GM21381 (cell line): ENCODE data around the gene TMEM255B.

Experiments used
- ATAC-seq: cut with Tn5 transposase; IDR thresholded peaks from one replicate; pipeline ENCODE4 v1.9.1; 2021; ENCODE audit warnings: mild to moderate bottlenecking, moderate library complexity; ENCODE audit not compliant: unreplicated experiment

Gene TMEM255B

DNA sequence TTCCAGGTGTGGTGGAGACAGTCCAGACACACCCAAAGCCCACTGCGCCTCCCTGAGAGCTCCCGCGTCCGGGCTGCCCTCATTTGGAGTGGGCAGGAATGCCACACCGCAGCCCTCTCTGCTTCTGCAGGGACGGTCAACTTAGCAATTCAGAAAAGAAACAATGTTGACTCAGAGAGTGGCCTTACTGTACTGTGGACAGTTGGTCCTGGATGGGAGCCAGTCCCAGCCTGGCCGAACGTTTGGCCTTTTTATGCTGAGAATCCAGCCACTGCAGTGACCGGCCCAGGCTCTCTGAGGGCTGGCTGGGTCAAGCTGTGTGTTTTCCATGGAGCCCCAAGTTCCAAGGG is 97.7 kb downstream of the TMEM255B start:
- no peak for ATAC-seq

GRCh38 chr13:113857531-113858195 is 98.6 kb downstream of the TMEM255B start:
- no peak for ATAC-seq

- ATAC-seq = no peak
Measured at GRCh38 chr13:113859311-113860050, 100.5 kb downstream of the TMEM255B start.

DNA sequence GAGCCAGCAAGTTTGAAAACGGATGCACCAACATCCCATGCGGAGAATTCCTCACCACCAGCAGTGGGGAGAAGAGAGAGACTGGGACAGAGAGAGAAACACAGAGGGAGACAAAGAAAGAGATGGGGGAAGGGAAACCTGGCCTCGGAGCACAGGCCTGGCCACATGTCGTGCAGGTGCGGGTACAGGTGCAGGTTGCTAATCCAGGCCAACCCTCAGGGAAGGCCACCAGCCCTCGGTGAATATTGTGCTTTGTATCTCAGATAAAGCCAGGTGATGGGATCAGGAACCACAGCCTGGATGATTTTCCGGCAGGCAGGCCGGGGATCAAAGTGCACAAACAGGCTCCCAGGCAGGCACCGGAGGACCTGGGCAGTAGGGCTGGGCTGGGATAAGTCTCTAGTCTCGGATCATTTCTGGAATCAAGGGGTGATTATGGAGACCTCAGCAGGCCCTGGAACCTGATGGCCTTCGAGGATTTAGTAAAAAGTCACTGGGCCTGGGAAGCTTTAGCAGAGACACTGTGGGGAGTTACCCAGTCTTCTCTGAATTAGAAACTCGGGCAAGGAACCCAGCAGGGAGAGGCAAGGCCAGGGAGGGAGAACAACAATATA is 101.1 kb downstream of the TMEM255B start:
- ATAC-seq = no peak

GRCh38 chr13:113860665-113861432 is 101.8 kb downstream of the TMEM255B start:
- no peak for ATAC-seq

DNA sequence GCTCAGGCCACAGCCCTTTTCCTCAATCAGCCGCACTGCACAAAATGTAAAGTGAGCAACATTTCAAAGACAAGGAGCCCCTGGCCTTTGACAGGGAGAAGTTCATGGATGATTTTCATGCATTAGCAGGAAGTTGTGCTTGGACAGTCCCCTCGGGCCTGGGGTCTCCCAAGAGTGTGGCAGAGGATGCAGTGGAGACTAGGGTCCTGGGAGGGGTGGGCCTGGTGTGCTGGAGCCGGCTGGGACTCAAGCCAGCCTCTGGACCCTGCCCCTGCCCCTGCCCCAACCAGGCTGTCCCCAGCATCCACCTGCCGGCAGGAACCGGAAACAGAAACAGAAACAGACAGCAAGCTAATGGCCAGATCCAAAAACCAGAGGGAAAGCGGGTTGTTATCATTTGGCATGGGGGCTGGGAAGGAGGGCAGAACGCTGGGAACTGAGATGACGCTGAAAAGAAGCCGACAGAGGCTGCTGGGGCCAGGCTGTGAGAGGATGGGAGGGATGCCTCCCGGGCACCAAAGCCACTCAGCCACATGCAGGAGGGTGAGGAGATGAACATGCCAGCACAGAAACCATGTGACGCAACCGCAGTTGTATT is 102.5 kb downstream of the TMEM255B start:
- no peak for ATAC-seq

GRCh38 chr13:113862191-113862930 is 103.3 kb downstream of the TMEM255B start:
- no peak for ATAC-seq

GRCh38 chr13:113862931-113863523 is 104.0 kb downstream of the TMEM255B start:
- no peak for ATAC-seq

DNA sequence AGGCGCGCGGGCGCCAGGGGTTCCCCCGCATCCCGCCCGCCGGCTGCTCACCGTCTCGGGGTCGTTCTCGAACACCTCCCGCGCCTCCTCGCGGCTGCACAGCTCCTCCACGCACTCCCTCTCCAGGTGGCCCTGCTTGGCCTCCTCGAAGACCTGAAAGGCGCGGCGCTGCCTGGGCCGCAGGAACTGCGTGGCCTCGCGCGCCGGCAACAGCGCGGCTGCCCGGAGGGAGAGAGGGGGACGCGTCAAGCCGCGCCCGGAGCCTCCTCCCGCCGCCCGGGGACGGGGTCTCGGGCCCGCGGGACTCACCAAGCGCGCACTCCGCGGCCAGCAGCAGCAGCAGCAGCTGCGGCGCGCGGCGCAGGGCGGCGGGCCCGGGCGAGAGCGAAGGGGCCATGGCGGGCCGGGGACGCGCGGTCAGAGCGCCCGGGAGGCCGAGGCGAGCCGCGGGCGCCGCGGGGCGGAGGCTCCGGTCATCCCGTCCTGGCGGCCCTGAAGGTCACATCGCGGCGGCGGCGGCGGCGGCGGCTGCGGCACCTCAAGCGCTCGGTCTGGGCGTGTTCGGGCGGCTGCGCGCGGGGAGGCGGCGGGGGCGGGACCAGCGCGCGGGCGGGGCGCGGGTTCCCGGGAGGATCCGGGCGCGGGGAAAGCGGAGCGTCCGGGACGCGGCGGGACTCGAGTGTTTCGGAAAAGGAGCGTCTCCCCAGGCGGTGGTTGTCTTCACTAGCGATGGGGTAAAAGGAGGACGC is 104.7 kb downstream of the TMEM255B start, which contains the start of gene GAS6:
Gene GAS6, minus strand, starts transcription at position 553 of the 749 bp plus-strand sequence. Its CDS starts 156 bp downstream, at position 397.
- ATAC-seq = no peak

DNA sequence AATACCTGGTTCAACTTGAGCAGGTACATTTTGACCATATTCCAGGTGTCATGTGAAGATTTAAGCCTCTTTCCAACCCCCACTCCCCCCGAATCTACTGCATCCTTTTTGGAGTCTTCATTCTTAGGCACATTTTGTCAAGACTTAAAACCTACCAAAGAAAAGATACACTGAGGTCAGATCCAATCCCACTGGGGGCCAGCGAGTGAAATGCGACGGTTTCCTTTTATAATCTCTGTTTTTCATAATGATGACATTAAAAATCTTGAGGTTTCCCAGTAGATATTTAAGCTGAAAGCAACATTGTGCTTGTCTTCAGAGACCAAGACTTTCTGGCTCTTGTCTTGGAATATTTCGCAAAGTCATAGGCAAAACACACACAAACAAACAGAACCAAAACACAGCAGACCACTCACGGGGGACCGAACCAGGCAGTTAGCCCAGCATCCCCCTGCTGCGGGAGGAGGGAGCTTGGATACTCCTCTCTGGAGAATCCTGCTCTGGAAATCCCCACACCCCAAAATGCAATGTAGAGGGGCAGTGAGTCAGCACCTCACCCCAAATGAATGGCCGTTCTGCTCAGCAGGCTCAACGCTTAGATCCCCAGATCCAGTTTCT is 105.4 kb downstream of the TMEM255B start:
- ATAC-seq = no peak

DNA sequence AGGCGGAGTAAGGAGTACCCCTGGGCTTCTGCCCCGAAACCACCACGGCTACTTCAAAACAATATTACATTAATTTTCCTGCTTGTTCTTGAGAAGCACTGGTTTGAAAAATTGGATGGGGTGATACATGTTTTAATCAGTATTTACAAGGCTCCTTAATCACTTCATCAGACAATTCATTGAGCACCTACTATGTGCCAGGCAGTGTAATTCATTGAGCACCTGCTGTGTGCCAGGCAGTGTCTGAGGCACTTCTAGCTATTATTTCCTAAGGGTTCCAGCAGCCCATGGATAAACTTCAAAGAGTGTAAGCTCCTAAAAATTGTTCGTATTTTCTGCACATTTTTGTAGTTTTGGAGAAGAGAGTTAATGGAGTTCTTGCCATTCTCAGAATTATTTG is 106.4 kb downstream of the TMEM255B start:
- no peak for ATAC-seq
